Hematopoietic multipotent progenitor cell treated with erythropoietin and hydrocortisone succinate and interleukin-3 and kit ligand, for 6 days (in vitro differentiated cells): ENCODE data around the gene RAB11FIP4.

Experiments used
- DNase-seq: peaks from one replicate; pipeline ENCODE4 v3.0.0-alpha.2; 2015

The RAB11FIP4 gene

DNA sequence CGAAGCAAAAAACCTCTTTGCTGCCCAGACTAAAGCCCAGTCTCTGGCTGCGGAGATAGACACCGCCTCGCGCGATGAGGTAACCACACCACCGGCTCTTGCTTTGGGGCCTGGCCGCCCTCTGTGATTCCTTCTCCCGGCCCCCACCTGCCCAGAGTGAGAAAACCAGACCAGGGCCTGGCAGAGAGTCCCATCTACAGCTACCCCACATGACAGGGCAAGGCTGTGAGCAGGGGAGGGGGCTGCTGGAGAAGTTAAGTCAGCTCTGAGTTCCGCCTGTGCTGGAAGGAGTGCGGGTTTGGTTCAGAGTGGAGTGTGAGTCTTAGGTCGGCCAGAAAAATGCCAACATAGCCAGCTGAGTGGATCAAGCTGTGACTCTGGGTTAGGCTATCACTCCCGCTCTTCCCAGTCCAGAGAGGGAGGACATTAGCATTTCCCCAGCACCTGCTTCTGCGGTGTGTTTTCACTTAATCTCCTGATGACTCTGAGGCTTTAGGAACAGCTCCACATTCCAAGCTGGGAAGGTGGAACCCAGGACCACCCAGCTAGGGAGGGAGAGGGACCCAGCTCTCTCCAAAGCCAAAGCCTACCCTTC is 139.0 kb downstream of the RAB11FIP4 start:
- DNase-seq, result no peak

DNA sequence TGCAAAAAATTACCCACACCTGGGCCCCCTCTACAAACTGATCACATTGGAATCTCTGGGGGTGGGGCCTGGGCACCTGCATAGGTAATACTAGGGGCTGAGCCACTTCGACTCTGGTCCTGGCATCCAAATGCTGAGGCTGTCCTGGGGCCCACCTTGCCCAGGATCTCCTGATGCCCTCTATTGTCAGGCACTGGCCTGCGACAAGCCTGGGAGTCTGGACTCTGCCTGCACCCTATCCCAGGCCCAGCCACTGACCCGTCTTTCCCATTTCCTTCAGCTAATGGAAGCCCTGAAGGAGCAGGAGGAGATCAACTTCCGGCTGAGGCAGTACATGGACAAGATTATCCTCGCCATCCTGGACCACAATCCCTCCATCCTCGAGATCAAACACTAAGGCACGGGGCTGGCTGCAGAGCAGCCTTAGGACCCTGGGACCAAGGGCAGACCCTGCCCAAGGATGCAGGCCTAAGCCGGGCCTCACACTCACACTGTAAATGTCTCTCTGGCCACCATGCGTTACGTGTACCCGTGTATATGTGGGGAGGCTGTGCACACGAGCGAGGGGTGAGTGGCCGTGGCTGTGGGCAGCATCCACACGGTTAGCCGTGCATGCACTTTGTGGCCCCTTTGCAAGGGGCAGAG is 140.0 kb downstream of the RAB11FIP4 start:
- no peak for DNase-seq

DNA sequence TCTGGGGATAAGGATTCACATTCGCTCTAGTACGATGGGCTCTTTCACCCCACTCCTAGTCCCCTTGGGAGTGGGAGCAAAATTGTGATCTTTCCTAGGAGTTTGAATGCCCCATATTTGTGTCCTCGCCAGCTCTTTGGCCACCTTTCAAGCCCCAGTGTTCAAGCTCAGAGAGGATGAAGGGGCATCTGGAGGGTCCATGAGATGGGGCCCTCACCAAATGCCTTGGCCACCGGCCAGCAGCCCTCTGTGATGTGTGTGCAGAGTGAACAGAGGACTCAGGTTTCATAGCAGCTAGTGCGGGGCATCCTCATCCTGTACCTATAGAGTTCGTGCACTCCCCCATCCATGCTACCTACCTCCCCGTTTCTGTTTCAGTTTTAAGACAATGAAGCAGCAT is 140.6 kb downstream of the RAB11FIP4 start:
- no peak for DNase-seq

DNA sequence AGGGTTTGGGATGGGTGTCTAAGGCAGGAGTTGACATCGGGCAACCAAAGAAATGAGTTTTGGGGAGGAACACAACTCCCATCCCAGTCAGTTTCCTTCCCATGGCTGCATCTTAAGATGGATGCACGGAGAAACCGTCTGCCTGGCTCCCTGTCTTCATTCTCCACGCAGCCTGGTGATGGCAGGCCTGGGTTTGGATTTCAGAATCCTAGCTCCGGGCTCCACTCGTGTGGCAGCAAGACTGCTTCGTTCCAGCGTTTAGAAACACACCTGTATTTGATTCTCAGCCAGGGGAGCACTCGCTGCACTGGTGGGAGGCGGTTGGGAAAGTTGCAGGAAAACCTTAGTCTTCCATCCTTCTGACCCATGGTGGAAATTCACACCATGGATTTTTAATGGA is 141.1 kb downstream of the RAB11FIP4 start:
- DNase-seq, result no peak

DNA sequence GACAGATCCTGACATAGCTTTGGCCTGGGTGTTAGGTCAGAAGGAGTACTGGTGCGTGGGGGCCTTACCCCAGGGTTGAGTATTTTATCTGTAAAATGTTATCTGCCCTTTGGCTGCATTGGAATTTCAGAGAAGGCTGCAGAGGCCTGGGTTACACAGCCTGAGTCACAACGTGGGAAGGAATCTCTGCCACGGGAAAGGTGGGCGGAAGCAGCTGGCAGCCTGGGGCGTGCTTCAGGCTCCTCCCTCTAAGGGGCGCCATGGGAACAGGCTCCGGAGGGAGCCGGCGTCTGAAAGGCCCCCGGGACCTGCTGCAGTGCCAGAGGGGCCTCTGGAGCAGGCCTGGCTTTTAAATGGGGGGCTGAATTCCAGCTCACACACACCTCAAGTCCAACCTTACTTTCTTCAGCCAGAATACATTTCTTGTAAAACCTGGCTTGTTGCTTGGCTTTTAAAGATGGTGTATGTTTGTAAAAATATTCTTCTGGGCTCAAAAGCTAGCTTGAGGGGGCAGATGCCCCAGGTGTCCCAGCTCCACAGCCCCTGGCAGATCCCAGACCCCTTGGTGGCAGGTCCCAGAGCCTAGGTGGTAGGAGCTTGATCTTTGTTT is 142.2 kb downstream of the RAB11FIP4 start:
- peak; percentile 51 for DNase-seq

DNA sequence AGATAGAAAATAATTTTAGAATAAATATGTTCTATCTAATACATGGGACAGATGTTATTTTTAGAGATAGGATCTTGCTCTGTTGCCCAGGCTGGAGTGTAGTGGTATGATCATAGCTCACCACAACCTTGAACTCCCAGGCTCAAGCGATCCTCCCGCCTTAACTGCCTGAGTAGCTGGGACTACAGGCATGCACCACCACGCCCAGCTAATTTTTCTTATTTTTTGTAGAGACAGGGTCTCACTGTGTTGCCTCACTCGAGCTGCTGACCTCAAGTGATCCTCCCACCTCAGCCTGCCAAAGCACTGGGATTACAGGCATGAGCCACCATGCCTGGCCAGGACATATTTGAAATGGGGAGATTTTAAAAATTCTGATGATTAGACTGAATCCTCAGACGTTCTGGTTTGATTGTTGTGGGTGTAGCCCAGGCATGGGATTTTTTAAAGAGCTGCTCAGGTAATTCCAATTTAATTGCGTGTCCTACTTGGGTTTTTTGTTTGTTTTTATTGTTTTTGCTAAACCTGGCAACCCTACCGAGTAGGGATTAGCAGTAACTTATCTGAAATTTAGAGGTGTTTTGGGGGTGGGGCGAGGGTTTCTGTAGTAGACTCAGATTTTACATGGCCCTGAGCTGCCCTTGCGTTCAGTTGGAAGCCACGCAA is 142.9 kb downstream of the RAB11FIP4 start:
- no peak for DNase-seq

DNA sequence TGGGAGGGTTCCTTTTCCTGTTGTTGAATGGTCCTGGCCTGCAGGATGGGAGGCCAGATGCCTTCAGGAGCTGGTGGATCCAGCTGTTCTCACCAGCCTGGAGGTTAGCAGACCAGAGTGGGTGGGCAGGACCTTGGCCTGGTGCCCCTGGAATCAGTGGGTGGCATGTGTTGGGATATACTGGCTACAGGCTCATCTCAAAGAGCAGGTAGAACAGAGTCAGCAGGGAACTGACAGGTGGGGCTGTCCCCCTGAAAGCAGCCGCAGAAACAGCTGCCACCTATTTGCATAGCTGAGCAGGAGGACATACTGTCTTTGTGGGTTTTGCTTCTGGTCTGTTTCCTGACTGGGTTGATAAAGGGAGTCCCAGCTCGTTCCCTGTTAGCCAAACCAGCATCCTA is 144.1 kb downstream of the RAB11FIP4 start:
- peak; percentile 36 for DNase-seq

DNA sequence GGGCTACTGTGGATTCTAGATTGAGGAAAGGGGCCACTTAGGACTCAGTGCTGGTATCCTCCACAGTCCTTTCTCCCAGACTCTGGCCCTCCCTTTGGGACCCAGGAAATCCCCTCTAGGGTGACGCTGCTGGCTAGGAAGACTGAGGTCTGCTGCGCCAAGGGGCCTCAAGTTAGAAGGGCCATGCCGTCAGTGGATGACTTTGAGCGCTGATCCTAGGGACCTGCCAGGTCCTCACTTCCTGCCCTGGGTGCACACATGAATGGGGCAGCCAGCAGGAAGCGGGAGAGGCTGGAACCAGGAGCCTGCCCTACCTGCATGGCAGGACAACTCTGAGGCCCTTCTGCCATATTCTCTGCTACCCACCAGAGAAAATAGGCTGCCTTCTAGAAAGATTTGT is 145.0 kb downstream of the RAB11FIP4 start:
- no peak for DNase-seq

DNA sequence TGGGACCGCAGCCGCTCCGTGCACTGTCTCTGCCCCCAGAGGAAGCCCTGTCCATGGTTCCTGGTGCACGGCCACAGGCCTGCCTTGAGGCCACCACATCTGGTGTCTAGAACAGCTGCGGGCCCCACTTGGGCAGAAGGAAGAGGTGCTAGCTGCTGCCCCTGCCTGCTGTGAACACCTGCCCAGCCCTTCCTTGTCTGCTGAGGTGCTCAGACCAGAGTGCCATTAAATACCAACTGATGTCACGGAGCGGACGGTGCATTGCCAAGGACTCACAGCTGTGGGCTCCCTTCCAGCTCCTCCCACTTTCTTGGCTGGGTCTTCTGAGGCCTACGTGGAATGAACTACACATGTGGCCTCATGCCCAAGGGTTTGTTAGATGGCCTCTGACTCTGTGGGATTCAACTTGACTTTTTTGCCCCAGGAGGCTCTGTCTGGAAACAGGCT is 146.1 kb downstream of the RAB11FIP4 start:
- DNase-seq, result no peak

DNA sequence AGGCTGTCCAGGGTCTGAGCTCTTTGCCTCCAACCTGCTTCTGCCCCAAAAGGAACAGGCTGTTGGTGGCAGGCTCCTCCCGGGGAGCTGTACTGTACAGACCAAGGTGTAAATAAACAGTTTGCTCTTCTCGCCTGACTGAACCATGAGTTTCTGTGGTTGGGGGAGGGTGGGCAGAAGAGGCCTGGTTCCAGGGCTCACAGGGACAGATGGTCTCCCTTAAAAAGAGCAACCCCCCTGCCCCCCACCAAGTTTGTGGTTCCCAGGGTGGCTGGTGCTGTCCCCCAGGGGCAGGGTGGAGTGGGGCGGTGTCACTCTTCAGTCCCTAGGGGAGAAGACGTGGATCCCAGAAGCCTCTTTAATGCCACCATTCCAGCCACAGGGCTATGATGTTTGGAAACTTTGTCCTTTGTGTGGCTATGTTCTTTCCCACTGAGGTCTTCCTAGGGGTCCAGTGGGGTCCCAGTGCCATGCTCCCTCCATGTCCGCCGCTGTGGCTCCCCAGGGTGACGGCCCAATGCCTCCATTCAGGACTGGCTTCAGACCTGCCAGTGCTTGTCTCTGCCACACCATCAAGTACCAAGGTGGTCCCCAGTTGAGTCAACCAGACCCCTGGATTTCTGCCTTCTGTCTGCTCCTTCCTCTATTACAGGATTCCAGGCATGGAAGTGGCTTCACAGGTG is 146.7 kb downstream of the RAB11FIP4 start:
- no peak for DNase-seq

DNA sequence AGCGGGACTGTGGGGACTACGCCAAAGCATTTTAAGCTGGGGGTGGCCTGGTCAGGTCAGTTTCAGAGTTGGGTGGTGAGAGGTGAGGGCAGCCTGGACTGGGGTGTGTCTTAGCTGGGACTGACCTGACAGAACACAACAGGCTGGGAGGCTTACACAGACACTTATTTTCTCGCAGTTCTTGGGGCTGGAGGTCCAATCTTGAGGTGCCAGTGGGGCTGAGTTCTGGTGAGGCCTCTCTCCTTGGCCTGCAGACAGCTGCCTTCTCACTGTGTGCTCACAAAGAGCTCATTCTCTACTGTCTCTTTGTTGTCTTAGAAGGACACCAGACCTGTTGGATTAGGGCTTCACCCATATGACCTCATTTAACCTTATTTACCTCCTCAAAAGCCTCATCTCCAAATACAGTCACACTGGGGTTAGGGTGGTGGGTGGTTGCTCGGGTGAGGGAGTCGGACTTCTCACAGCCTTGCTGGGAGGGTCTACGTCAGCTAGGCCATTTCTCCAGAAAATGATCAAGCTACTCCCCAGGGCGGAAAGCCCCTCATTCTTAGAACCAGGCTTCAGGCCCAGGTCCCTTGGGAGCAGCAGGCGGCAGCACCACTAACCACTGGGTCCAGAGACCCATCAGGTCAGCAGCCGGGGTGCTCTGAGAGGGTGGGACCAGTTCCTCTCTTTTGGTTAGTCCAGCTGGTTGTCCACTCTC is 149.3 kb downstream of the RAB11FIP4 start:
- DNase-seq, result no peak

DNA sequence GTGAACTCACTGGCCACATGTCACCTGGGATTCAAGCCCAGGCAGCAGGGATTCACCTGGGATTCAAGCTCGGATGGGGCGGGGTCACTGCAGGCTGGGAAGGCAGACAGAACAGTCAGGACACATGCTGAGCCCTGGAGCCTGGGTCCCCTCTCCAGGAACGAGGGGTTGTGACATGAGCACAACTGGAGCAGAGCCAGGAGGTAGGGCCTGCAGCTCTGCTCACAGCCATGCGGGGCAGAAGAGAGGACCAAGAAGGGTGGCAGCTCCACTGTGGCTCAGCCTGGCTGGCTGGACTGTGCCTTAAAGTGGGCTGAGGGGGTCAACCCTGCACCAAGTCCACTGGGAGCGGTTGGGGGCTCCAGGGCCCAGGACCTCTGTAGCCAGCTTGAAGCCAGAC is 150.1 kb downstream of the RAB11FIP4 start:
- peak; percentile 71 for DNase-seq

DNA sequence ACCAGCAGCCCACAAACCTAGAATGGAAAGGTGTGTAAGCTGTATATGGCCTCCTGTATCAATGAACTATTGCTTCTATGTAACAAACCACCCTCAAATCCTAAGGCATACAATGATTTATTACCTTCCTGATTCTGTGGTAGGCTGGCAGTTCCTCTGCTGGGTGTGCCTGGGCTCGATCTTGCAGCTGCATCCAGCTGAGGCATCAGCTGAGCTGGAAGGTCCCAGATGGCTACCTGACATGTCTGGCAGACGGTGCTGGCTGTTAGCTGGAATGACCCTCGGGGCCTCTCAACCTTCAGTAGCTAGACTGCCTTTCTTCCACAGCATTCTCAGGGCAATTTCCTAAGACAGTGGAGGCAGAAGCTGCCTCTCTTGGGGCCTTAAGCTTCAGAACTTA is 152.7 kb downstream of the RAB11FIP4 start:
- peak; percentile 22 for DNase-seq

DNA sequence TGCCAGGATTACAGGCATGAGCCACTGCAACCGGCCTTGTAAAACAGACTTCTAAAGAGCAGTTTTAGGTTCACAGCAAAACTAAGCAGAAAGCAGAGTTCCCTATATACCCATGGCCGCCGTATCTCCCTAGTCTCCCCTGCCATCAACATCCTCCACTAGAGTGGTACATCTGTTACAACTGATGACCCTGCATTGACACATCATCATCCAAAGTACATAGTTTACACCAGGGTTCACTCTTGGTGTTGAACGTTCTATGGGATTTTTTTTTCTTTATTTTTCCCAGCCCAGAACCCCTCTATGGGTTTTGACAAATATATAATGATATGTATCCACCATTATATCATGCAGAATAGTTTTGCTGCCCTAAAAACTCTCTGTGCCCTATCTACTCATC is 155.2 kb downstream of the RAB11FIP4 start:
- DNase-seq, result no peak

DNA sequence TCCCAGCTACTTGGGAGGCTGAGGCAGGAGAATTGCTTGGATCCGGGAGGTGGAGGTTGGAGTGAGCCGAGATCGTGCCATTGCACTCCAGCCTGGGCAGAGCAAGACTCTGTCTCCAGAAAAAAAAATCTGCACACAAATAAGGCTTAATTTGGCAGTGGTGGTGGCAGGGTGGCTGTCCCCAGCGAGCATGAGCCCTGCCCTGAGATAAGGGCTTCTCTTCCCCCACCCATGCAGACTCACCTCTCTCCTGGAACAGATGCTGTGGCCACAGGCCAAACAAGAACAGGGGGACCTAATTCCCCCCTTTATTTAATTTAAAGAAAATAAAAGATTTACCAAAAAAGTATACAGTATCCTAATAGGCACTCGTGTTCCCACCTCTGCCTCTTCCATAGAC is 157.2 kb downstream of the RAB11FIP4 start:
- DNase-seq, result peak; percentile 80

DNA sequence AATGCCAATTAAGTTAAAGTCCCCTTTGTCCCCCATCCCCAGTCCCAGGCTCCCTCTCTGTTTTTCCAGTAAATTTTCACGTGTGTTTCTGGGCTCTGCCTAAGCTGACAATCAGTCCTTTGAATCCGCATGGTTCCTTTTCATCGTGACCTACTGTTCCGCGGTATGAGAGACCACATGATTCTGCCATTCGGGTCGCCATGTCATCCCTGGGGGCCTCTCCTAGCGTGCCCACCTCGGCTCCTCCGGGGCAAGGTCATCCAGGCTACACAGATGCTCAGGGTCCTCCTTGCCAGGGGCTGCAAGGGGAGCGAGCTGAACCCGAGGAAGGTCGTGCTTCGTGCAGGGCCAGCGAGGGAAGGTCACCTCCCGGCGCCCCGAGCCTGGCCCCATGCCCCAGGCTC is 157.6 kb downstream of the RAB11FIP4 start:
- DNase-seq, result peak; percentile 72

DNA sequence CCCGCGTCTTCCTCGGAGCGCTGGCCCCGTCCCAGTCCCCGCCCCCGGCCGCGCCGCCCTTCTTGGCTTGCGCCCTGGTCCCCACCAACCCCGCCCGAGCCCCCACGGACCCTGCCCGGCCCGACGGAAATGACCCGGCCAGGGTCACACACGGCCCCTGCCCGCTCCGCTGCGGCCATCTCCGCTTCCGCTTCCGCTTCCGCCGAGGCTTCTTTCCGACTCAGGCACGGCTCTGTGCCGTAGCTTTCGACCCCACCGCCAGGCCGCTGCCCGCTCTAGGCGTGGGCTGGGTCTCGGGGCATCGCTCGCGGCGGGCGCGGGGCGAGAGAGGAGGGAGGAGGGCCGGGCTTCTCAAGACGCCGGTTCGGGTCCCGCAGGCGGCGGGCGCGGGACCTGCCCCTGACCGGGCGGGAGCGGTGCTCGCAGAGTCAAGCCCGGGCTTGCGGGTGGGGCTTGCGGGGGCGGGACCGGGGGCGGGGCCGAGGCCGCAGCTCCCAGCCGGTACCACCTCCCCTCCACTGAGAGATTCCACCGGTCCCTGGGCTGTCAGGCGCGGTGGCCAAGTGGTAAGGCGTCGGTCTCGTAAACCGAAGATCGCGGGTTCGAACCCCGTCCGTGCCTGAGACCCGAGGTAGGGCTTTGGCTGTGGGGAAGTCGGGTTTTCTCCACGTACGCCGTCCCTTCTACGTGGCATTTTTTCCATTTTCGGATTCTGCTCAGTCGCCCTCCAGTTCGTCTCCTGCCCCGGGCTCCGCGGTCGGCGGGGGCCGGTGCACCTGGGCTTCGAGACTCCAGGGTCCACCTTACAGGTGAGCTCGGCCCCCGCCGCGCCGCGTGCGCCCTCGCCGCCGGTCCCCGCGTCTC is 158.3 kb downstream of the RAB11FIP4 start:
- DNase-seq, result peak; percentile 95

DNA sequence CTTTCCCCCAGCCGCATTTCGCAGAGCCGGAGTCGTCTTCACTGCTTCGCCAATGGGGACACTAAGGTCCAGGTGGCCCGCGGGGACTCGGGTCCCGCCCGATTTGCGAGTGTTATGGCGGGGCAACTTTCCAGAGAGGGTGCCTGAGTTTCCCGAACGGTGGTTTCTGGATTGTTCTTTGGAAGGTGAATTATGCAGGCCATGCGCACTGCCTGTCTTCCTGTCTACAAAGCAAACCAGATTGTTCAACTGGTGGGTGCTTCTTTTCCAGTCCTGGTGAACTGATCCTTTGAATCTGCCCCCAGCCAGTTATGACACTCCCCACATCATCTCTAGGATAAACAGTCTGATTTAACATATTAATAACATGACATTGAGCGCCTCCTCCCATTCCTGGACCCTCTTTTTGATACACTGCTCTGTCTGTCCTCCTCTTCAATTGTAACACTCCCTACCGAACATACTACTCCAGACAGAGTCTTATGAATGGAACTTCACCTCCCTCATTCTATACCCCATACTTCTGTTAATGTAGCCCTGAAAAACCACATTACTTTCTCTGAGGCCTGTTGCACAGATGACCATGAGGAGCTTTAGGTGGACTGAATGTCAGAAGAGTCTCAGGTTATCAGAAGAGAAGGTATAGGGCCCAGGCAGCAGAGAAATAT is 159.0 kb downstream of the RAB11FIP4 start:
- DNase-seq, result peak; percentile 35

DNA sequence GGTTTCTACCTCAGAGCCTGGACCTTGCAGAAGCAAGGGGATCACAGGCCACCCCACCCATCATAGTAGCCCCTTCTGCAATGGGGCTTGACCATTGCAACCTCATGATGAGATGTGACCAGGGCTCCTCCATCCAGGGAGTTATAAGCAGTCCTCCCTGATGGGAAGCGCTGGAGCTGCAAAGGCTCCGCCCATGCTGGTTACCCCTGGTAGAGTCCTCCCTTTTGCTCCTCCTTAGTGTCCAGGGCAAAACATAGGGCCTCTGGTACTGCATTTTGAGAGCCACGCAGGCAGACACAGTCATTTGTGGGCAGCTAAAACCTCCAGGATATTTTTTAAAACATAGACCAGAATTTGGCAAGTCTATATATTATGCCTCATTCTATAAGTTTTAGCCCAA is 161.1 kb downstream of the RAB11FIP4 start:
- DNase-seq, result no peak

DNA sequence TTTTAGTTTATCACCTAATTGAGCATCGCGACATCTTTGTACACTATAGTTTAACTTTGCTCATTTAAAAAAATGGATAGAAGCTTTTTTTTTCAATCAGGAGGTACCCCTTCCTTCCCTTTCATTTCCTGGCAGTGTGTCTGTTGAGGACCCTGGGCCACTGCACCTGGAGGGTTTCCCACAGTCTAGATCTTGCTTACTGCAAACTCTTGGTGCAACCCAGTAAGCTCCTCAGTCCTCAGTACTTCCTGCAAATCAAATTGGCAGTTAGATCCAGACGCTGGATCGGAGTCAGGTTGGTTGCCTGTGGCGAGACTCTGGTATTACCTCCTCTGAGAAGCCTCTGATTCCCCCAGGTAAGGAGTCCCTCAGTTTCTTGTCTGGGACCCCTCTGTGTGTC is 162.0 kb downstream of the RAB11FIP4 start:
- DNase-seq, result no peak

DNA sequence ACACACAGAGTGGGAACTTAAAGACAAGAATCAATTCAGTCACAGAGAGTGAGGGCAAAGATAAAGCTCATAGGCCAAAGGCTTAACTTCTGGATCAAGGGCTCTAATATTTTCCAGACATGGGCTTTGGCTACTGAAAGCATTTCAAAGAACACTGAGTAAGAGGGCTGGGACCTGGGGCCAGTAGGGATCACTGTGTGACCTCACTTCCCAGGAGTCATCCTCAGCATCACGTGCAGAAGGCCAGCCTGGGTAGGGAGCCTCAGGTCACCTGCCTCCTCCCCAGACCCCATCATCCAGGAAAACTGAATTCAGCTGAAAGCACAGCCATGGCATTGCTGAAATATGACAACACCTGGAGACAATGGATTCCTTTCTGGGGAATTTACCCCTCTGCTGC is 163.5 kb downstream of the RAB11FIP4 start:
- DNase-seq, result no peak
